GM19351 (cell line): ENCODE measurements around the gene MICALL2.
A peak's percentile ranks its signal among the peaks of the same experiment; 100 is the strongest.

ENCODE experiments used
- ATAC-seq: cut with Tn5 transposase; IDR thresholded peaks from one replicate; pipeline ENCODE4 v1.9.1; 2021; ENCODE audit warnings: mild to moderate bottlenecking, moderate library complexity; ENCODE audit not compliant: unreplicated experiment

Gene MICALL2

DNA sequence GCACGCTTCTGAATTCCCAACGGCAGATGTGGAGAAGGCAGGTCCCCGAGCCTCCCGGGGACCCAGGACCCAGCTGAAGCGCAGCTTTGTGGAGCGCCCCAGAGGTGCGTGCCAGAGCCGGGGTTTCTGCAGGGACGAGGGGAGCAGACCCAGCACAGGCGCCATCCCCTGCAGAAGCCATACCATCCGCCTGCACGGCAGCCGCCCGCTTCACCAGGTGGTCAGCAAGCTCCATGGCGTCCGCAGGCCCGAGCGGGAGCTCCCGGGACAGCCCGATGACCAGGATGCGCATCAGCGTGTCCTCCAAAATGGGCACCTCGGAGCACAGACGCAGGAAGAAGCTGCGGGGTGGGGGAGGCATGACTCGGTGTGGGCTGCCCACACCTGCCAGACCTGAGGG, 34.3 kb upstream of the MICALL2 start:
- ATAC-seq: no peak

GRCh38 chr7:1493129-1493528, 33.9 kb upstream of the MICALL2 start:
- ATAC-seq: no peak

DNA sequence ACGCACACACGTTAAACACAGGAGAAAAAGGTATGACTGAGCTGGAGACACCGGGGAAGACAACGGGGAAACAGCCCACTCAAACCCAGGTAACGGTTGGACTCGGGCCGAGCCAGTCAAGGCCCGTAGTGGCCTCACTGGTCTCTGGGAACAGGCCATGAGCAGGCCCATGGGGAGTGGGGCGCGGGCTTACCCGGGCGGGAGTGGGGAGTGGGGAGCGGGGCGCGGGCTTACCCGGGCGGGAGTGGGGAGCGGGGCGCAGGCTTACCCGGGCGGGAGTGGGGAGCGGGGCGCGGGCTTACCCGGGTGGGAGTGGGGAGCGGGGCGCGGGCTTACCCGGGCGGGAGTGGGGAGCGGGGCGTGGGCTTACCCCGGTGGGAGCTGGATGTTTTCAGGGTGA, 33.4 kb upstream of the MICALL2 start:
- no peak for ATAC-seq

GRCh38 chr7:1492221-1492620, 33.0 kb upstream of the MICALL2 start:
- ATAC-seq: no peak

- no peak for ATAC-seq
Observed at GRCh38 chr7:1490837-1491236, 31.6 kb upstream of the MICALL2 start.

DNA sequence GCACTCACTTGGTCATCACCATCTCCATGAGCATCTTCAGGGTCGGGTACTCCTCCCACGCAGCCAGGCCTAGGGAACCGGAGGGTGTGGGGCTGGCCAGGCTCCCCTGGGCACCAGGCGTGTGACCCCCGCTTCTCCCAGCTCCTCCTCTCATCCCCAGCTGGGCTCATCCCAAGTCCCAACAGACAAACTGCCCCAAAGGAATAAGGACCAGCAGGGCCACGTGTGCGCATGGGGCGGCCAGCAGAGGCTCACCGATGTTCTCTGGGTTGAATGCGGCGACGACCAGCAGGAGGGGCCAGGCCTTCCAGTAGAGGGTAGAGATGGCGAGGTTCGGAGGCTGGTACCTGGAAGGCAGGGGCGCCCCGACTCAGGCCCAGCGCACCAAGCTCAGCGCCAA, 30.1 kb upstream of the MICALL2 start:
- ATAC-seq: no peak

- no peak for ATAC-seq
Observed at GRCh38 chr7:1488016-1488415, 28.7 kb upstream of the MICALL2 start.

GRCh38 chr7:1487466-1487865, 28.2 kb upstream of the MICALL2 start:
- no peak for ATAC-seq

- no peak for ATAC-seq
Observed at GRCh38 chr7:1486571-1486970, 27.3 kb upstream of the MICALL2 start.

DNA sequence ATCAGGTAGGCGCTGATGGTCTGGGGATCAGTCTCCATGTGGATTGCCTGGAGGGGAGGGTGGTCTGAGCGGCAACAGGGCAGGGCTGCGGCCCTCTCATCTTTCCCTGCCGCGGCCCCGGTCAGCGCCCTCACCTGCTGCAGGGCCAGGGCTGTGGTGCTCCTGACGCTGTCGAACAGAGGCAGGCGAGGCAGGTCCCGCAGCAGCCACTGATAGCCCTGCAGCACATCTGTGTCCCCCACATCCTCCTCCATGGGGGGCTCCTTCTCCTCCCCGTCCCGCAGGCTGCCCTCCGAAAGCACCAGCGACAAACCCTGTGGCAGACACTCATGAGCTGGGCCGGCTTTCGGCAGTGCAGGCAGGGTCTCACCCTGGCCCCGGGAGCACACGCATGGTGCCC, 25.9 kb upstream of the MICALL2 start:
- no peak for ATAC-seq

DNA sequence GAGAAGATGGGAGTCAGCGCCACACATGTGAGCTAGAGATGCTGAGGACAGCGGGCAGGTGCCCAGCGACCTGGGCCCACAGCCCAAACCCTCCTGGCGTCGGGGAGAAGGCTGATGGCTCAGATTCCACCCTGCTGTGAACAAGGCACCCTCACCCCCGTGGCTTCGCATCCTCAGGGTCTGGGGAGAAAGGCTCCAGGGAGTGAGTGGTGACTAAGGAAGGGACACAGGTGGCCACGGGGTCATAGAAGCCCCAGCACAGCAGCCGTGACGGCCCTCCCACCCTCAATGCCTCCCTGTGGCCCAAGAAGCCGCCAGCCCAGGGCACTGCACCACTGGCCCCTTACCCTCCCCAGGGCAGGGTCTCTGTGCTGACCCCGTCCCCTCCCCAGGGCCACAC, 25.3 kb upstream of the MICALL2 start:
- no peak for ATAC-seq

- ATAC-seq: no peak
Observed at GRCh38 chr7:1483536-1484505, 24.6 kb upstream of the MICALL2 start.

- ATAC-seq: no peak
Observed at GRCh38 chr7:1483079-1483478, 23.8 kb upstream of the MICALL2 start.

DNA sequence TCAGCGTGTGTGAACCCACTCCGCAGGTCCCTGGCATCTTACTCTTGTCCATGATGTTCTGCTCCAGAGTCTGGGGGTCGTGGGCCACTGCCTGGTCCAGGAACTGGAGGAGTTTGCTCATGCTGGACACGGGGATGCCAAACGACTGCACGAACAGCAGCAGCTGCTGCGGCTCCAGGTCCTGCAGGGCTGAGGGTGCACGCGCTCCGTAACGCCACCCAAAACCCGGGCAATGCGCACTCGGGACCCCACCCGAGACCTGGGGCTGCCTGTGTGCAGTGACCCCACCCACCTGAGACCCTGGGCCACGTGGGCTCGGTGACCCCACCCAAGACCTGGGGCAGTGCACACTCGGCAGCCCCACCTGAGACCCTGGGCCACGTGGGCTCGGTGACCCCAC, 22.0 kb upstream of the MICALL2 start:
- ATAC-seq: no peak

- ATAC-seq: no peak
Observed at GRCh38 chr7:1480670-1481069, 21.4 kb upstream of the MICALL2 start.

DNA sequence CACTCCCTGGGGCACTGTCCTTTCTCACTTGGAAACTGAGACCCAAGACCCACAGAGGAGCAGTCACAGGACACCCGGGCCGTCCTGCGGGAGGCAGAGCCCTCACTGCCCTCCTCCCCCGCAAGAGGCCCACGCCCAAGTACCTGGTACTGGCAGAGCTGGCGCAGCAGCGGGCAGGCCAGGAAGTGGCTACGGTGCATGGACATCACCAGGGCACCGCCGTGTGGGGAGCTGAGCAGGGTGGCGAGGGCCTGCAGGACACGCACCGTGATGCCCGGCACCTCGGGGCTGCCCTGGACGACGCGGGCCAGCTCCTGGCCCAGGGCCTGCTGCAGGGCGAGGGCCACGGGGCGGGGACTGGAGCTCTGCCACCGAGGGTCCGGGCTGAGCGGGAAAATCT, 20.0 kb upstream of the MICALL2 start:
- no peak for ATAC-seq

GRCh38 chr7:1478480-1478879, 19.2 kb upstream of the MICALL2 start:
- no peak for ATAC-seq

- no peak for ATAC-seq
Observed at GRCh38 chr7:1476859-1477258, 17.6 kb upstream of the MICALL2 start.

- no peak for ATAC-seq
Observed at GRCh38 chr7:1475991-1476390, 16.7 kb upstream of the MICALL2 start.

GRCh38 chr7:1475393-1475792, 16.1 kb upstream of the MICALL2 start:
- no peak for ATAC-seq

DNA sequence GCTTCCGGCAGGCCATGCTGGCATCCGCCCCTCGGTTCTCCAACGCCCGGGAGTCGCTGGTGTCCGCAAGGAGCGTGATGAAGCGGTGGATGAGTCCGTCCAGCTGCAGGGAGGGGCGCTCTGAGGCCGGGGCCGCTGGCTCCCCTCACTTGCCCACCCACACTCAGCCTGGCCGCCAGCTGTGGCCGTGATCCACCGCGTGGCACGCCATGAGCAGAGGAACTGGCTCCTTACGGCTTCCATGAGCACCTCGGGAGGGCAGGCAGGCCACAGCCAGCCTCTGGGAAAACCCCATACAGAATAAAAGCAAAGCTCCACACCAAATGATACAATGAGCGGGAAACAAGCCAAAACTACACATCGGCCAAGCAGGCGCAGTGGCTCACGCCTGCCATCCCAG, 15.5 kb upstream of the MICALL2 start:
- ATAC-seq: no peak

GRCh38 chr7:1473864-1474512, 14.7 kb upstream of the MICALL2 start:
- ATAC-seq: peak; percentile 61
